Measurements from ENCODE around the gene GFER. TPM values are rescaled to one million over a fixed set of nuclear protein-coding genes. Genes with fewer than 3 reads are reported as not detected.

Gene GFER
- total and polyA plus RNA-seq, 9 of the 15 experiments (the other 6 are each of a cell fraction or from before 2014, with no cell fraction given), result 4.3 to 53.7 (median 19.8) TPM

GRCh38 chr16:1965396-1966001 is 18.5 kb upstream of the GFER start (continued):
- TF ChIP-seq CEBPB (tag; IDR thresholded peaks at IDR 0.05) (no peak), SNAPC5 (CRISPR knock-in tag; IDR thresholded peaks at IDR 0.05) (no peak), HLTF (IDR thresholded peaks at IDR 0.05) (no peak), HDAC2 (IDR thresholded peaks at IDR 0.05) (no peak), RERE (CRISPR knock-in tag; IDR thresholded peaks at IDR 0.05; ENCODE audit: borderline replicate concordance) (peak; percentile 5; the same call in 1 of the 2 replicates), AFF1 (IDR thresholded peaks at IDR 0.05; ENCODE audit: low read depth in 1 of 2, partially characterized antibody in 2 of 2) (no peak), HNRNPH1 (optimal IDR thresholded peaks at IDR 0.05; ENCODE audit: low read depth, low read length) (no peak), TRIM25 (IDR thresholded peaks at IDR 0.05; ENCODE audit: borderline replicate concordance) (no peak), MXD1 (CRISPR knock-in tag; IDR thresholded peaks at IDR 0.05; ENCODE audit: borderline replicate concordance, poor library complexity, severe bottlenecking) (no peak), SP1 (CRISPR knock-in tag; IDR thresholded peaks at IDR 0.05) (peak; percentile 43; the same call in 1 of the 2 replicates), VEZF1 (CRISPR knock-in tag; IDR thresholded peaks at IDR 0.05) (no peak), ATF1 (CRISPR knock-in tag; IDR thresholded peaks at IDR 0.05) (no peak), ATF1 (tag; IDR thresholded peaks at IDR 0.05) (no peak), POLR3A (IDR thresholded peaks at IDR 0.05; ENCODE audit: borderline replicate concordance, extremely low read depth, insufficient read depth, insufficient read length) (no peak)
